WERI-Rb-1 (cell line): ENCODE measurements around the gene TMTC4.

Experiments
- DNase-seq: peaks from one replicate; pipeline ENCODE4 v3.0.0-alpha.2; 2020
- H3K27ac ChIP-seq: fragments of 250-450 bp; sonication (Bioruptor Pico); 2 replicates; pipeline ENCODE4 v1.5.1; 2020; ENCODE audit warnings: mild to moderate bottlenecking, moderate library complexity
- H3K27me3 ChIP-seq: fragments of 250-450 bp; sonication (Bioruptor Pico); 2 replicates; pipeline ENCODE4 v1.5.1; 2021; ENCODE audit warnings: mild to moderate bottlenecking, low read depth, moderate library complexity; ENCODE audit not compliant: insufficient read depth, severe bottlenecking
- H3K36me3 ChIP-seq: fragments of 250-450 bp; sonication (Bioruptor Pico); 2 replicates; pipeline ENCODE4 v1.5.1; 2020; ENCODE audit warnings: mild to moderate bottlenecking, moderate library complexity
- H3K4me3 ChIP-seq: 2 replicates; pipeline ENCODE4 v1.5.1; 2011; ENCODE audit warnings: low read depth, mild to moderate bottlenecking, control low read depth, low read length
- H3K9me3 ChIP-seq: fragments of 250-450 bp; sonication (Bioruptor Pico); 2 replicates; pipeline ENCODE4 v1.5.1; 2021; ENCODE audit warnings: mild to moderate bottlenecking, moderate library complexity; ENCODE audit not compliant: severe bottlenecking
- CTCF ChIP-seq: IDR thresholded peaks from 2 replicates; pipeline ENCODE4 v1.5.1; 2011; ENCODE audit warnings: low read depth, mild to moderate bottlenecking, control low read depth, inconsistent platforms, low read length

TMTC4 gene

GRCh38 chr13:100561599-100562204 lies 112.9 kb downstream of the TMTC4 start:
- Histone ChIP-seq H3K27ac (no peak overlapping the region), H3K36me3 (no peaks in the 10 kb centered on the region), H3K9me3 (peaks cover 3% of the 10 kb centered on the region), H3K4me3 (no peak overlapping the region), H3K27me3 (no peaks in the 10 kb centered on the region)
- no peak for DNase-seq
- TF ChIP-seq CTCF: no peak

DNA sequence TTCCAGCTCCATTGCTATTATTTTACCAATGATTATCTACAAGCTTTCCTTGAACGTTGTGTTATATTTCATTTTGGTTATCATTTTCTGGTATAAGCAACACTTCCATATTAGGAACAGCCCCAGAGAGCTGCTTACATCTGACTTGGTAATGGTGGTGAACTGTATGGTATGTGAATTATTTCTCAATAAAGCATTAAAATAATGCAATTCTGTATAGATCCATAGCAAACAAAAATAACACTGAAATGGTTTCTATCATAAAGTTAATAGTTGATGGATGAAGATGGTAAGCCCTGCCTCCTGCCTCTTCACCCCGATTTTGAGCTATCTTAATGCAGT lies 113.5 kb downstream of the TMTC4 start:
- DNase-seq: no peak
- no peak overlapping the region for H3K27ac ChIP-seq
- no peak for TF ChIP-seq CTCF

GRCh38 chr13:100560498-100561157 lies 114.0 kb downstream of the TMTC4 start:
- Histone ChIP-seq H3K27ac (no peak overlapping the region), H3K36me3 (no peaks in the 10 kb centered on the region), H3K27me3 (no peaks in the 10 kb centered on the region), H3K9me3 (no peaks in the 10 kb centered on the region), H3K4me3 (no peak overlapping the region)
- TF ChIP-seq CTCF: no peak
- no peak for DNase-seq

More for the DNA sequence above, 113.5 kb downstream of the TMTC4 start:
- Histone ChIP-seq H3K36me3 (no peaks in the 10 kb centered on the region), H3K27me3 (no peaks in the 10 kb centered on the region), H3K4me3 (no peak overlapping the region), H3K9me3 (peaks cover 3% of the 10 kb centered on the region)

- Histone ChIP-seq H3K27me3 (no peaks in the 10 kb centered on the region), H3K36me3 (no peaks in the 10 kb centered on the region), H3K27ac (no peak overlapping the region), H3K4me3 (no peak overlapping the region), H3K9me3 (no peaks in the 10 kb centered on the region)
- DNase-seq: no peak
- TF ChIP-seq CTCF: no peak
Observed at GRCh38 chr13:100559886-100560285, 114.7 kb downstream of the TMTC4 start.
